Smooth muscle cell (in vitro differentiated cells): ENCODE measurements around the gene PLA2R1. TPM values are rescaled to one million over a fixed set of nuclear protein-coding genes. Genes with fewer than 3 reads are reported as not detected.

Experiments used
- DNase-seq: peaks from one replicate; lab custom pipeline; 2025; ENCODE audit not compliant: unreplicated experiment; lab: John Stamatoyannopoulos, UW
- H2AFZ ChIP-seq: fragments of 200-600 bp; sonication (generic); 2 replicates; pipeline ENCODE4 v1.6.0; 2016; ENCODE audit warnings: antibody characterized with exemption, low read depth, mild to moderate bottlenecking
- H3F3A ChIP-seq: fragments of 200-600 bp; sonication (generic); 2 replicates; pipeline ENCODE4 v1.6.0; 2017; ENCODE audit warnings: antibody characterized with exemption, low read depth
- H3K27ac ChIP-seq: fragments of 200-600 bp; sonication (generic); 2 replicates; pipeline ENCODE4 v1.5.1; 2016; ENCODE audit warnings: low read depth, mild to moderate bottlenecking
- H3K27me3 ChIP-seq: fragments of 200-600 bp; sonication (generic); 2 replicates; pipeline ENCODE4 v1.6.1; 2016; ENCODE audit warnings: low read depth, mild to moderate bottlenecking
- H3K36me3 ChIP-seq: fragments of 200-600 bp; sonication (generic); 2 replicates; pipeline ENCODE4 v1.5.1; 2016; ENCODE audit warnings: low read depth
- H3K4me1 ChIP-seq: fragments of 200-600 bp; sonication (generic); 2 replicates; pipeline ENCODE4 v1.5.1; 2016; ENCODE audit warnings: low read depth
- H3K4me2 ChIP-seq: fragments of 200-600 bp; sonication (generic); 2 replicates; pipeline ENCODE4 v1.6.0; 2016; ENCODE audit warnings: mild to moderate bottlenecking
- H3K4me3 ChIP-seq: fragments of 200-600 bp; sonication (generic); 2 replicates; pipeline ENCODE4 v1.5.1; 2016; ENCODE audit warnings: mild to moderate bottlenecking
- H3K79me2 ChIP-seq: fragments of 200-600 bp; sonication (generic); 2 replicates; pipeline ENCODE4 v1.6.0; 2016; ENCODE audit warnings: low read depth, mild to moderate bottlenecking
- H3K9ac ChIP-seq: fragments of 200-600 bp; sonication (generic); 2 replicates; pipeline ENCODE4 v1.6.0; 2016; ENCODE audit warnings: low read depth
- H3K9me3 ChIP-seq: fragments of 200-600 bp; sonication (generic); replicated peaks from 2 replicates; pipeline ENCODE4 v1.5.1; 2016; ENCODE audit warnings: low read depth
- H4K20me1 ChIP-seq: fragments of 200-600 bp; sonication (generic); 2 replicates; pipeline ENCODE4 v1.6.0; 2016; ENCODE audit warnings: low read depth
- CTCF ChIP-seq: fragments of 200-600 bp; sonication (generic); IDR thresholded peaks from 2 replicates; pipeline ENCODE4 v1.5.1; 2017; ENCODE audit warnings: borderline replicate concordance, mild to moderate bottlenecking, antibody characterized with exemption; ENCODE audit not compliant: insufficient read depth, poor library complexity, severe bottlenecking
- WGBS: methylation state at CpG from one replicate; pipeline ENCODE4 v1.1.7; 2016; ENCODE audit warnings: low lambda C conversion rate; 5-methylcytosine and 5-hydroxymethylcytosine counted together
- polyA plus RNA-seq: library from polyadenylated mRNA; unstranded; fragments of >200 nt; fragmentation: Nextera tagmentation; extraction: Ambion mirVana; gene quantifications from 2 replicates; pipeline ENCODE4 v1.2.1, GENCODE V29; 2016
- total RNA-seq: library from RNA; depleted of rRNA; stranded (reverse); fragments of >200 nt; gene quantifications from 2 replicates; pipeline ENCODE4 v1.2.3, GENCODE V29; 2014

Gene PLA2R1
- total and polyA plus RNA-seq, 2 experiments from 2014 or later, result 4.8 to 7.3 TPM

GRCh38 chr2:159904959-159905305 lies 157.5 kb downstream of the PLA2R1 start:
- peaks cover 92% of the 10 kb centered on the region for H3K27me3 ChIP-seq
- no peak overlapping the region for H2AFZ ChIP-seq
- no peak overlapping the region for H3K9ac ChIP-seq
- WGBS, result 28% methylated on average over 10 of the region's 10 CpGs
- no peak overlapping the region for H3K27ac ChIP-seq
- peak overlapping the region; percentile 84 for H3K4me2 ChIP-seq
- peaks cover 3% of the 10 kb centered on the region for H3K4me1 ChIP-seq
- H3K9me3 ChIP-seq, result no peaks in the 10 kb centered on the region
- no peaks in the 10 kb centered on the region for H4K20me1 ChIP-seq
- no peaks in the 10 kb centered on the region for H3K79me2 ChIP-seq
- peak overlapping the region; percentile 37 for H3K4me3 ChIP-seq
- no peak for TF ChIP-seq CTCF
- H3F3A ChIP-seq, result no peaks in the 10 kb centered on the region
- H3K36me3 ChIP-seq, result no peaks in the 10 kb centered on the region
- no peak for DNase-seq

- peak within 1 kb of the TSS; percentile 75 for H2AFZ ChIP-seq
- no peaks in the 10 kb centered on the region for H3K79me2 ChIP-seq
- WGBS, result 8% methylated on average over 59 of the region's 74 CpGs
- H4K20me1 ChIP-seq, result no peaks in the 10 kb centered on the region
- no peak within 1 kb of the TSS for H3K27ac ChIP-seq
- peak within 1 kb of the TSS; percentile 37 for H3K4me3 ChIP-seq
- H3K27me3 ChIP-seq, result peaks cover 97% of the 10 kb centered on the region
- peaks cover 3% of the 10 kb centered on the region for H3K4me1 ChIP-seq
- peak within 1 kb of the TSS; percentile 84 for H3K4me2 ChIP-seq
- no peaks in the 10 kb centered on the region for H3F3A ChIP-seq
- no peak within 1 kb of the TSS for H3K9ac ChIP-seq
- H3K9me3 ChIP-seq, result no peaks in the 10 kb centered on the region
- TF ChIP-seq CTCF, result no peak
- DNase-seq, result no peak
- H3K36me3 ChIP-seq, result no peaks in the 10 kb centered on the region
Observed at GRCh38 chr2:159904127-159904958, 158.1 kb downstream of the PLA2R1 start, which contains the start of gene LY75. LY75 (minus strand) TSS chr2:159904756.

GRCh38 chr2:159903443-159904126 lies 158.8 kb downstream of the PLA2R1 start:
- Histone ChIP-seq H3K27me3 (peaks cover 98% of the 10 kb centered on the region), H3K79me2 (no peaks in the 10 kb centered on the region), H3K36me3 (no peaks in the 10 kb centered on the region), H3F3A (no peaks in the 10 kb centered on the region), H2AFZ (no peak overlapping the region), H3K9ac (no peak overlapping the region), H4K20me1 (no peaks in the 10 kb centered on the region), H3K4me1 (peaks cover 3% of the 10 kb centered on the region), H3K9me3 (no peaks in the 10 kb centered on the region), H3K4me3 (peak overlapping the region; percentile 37), H3K27ac (no peak overlapping the region), H3K4me2 (peak overlapping the region; percentile 84)
- DNase-seq, result no peak
- no peak for TF ChIP-seq CTCF
- WGBS, result 53% methylated on average over 17 of the region's 17 CpGs
